Mesodermal cell (in vitro differentiated cells): ENCODE measurements around the gene SERTAD2.

Experiments used
- H3K27ac ChIP-seq: 2 replicates; pipeline ENCODE4 v1.7.0; 2013; ENCODE audit warnings: mild to moderate bottlenecking, low read depth, low read length, moderate library complexity; ENCODE audit not compliant: severe bottlenecking
- H3K36me3 ChIP-seq: 2 replicates; pipeline ENCODE4 v1.7.1; 2013; ENCODE audit warnings: mild to moderate bottlenecking, low read length, moderate library complexity; ENCODE audit not compliant: control insufficient read depth, insufficient read depth
- H3K4me1 ChIP-seq: one replicate; pipeline ENCODE4 v1.7.1; 2013; ENCODE audit warnings: mild to moderate bottlenecking, low read length; ENCODE audit not compliant: insufficient read depth, control insufficient read depth, poor library complexity, severe bottlenecking
- H3K4me3 ChIP-seq: 2 replicates; pipeline ENCODE4 v1.7.0; 2013; ENCODE audit warnings: low read length, control low read depth, mild to moderate bottlenecking; ENCODE audit not compliant: insufficient read depth, poor library complexity, severe bottlenecking; ENCODE audit errors: extremely low read depth
- H3K9me3 ChIP-seq: 2 replicates; pipeline ENCODE4 v1.7.1; 2013; ENCODE audit warnings: mild to moderate bottlenecking, low read length, moderate library complexity; ENCODE audit not compliant: control insufficient read depth
- WGBS, 2 experiments: methylation state at CpG; one replicate each; pipeline ENCODE4 v1.1.5; 2013; ENCODE audit warnings: missing lambda C conversion rate in 2 of 2; ENCODE audit not compliant: insufficient coverage in 2 of 2; 5-methylcytosine and 5-hydroxymethylcytosine counted together

Gene SERTAD2

DNA sequence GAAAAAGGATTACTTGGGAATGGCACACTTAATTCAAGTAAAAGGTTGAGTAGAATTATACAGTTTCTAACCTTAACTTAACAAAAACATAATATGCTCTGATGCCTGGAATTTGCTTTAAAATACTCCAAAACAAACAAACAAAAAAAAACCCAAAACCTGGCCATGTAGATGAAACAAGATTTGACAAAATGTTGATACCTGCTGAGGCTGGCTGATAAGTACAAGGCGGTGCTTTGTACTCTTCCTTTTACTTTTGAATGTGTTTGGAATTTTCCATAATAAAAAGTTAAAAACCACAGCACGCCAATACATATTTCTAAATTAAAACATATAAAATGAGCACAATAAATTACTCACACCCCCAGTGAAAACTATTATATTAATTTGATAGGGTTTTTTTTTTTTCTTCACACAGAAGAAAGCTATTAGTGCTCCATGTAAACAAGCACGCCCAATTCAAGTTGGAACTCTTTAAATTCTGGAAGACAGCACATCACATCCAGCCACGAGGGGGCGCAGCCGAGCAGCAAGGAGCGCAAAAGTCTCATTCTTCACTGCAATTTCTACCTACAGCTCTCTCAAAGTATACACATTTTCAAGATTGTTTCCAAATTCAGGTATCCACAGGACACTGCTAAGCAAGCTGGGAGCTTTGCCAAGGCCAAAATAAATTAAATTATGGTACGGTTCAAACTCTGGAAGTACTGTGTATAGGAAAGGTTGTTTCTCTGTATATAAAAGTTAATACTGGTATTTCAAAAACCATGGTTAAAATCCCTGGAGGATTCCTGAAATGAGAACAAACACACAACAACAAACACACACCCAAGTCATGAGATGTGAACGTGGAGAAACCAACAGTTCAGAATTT, 7.5 kb downstream of the SERTAD2 start:
- H3K27ac ChIP-seq = peak overlapping the region; percentile 17
- WGBS, 2 experiments = 0% methylated on average over 2 to 5 of the region's 9 CpGs
- no peak overlapping the region for H3K4me3 ChIP-seq
- peaks cover 61% of the 10 kb centered on the region for H3K4me1 ChIP-seq
- H3K36me3 ChIP-seq = peaks cover 6% of the 10 kb centered on the region
- H3K9me3 ChIP-seq = no peaks in the 10 kb centered on the region

DNA sequence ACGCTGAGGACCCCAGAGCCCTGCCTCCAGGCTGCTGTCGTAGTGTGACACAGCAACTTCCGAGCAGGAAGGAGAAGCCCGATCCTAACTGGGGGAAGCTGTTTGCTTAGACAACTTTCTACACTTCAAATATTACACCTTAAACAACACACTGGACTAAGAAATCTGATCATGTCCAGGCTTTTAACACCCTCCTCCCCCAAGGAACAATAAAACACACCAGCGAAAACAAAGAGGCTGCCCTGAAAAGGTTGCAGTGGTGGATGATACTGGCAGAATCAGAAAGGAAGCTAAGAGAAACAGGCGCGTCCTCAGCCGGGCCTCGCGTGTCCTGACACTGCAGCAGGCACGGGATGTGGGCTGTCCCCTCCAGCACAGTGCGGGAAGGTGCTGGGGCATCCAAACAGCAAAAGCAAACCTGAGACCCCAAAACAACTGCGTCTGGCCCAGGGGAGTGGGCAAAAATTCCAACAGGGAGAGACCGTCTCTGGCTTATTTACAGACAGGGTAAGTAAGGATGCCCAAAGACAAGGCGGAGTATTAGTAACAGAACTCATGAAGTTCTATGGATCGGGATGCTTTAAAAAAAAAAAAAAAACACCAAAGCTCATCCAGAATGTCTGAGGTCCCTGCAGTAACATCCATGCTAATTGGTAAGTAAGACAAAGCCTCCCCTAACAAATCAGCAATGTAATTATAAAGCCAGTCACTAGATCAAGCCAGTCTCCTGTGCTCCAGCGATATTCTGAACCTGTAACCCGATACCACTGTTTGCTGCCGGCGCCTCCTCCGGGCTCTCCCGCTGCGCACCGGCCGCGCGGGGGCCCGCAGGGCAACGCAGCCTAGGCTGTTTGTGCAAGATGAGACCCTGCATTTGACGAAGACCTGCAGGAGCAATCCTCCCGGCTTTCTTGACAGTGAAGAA, 9.0 kb downstream of the SERTAD2 start:
- Histone ChIP-seq H3K9me3 (no peaks in the 10 kb centered on the region), H3K4me1 (peaks cover 59% of the 10 kb centered on the region), H3K4me3 (peak overlapping the region; percentile 34)

DNA sequence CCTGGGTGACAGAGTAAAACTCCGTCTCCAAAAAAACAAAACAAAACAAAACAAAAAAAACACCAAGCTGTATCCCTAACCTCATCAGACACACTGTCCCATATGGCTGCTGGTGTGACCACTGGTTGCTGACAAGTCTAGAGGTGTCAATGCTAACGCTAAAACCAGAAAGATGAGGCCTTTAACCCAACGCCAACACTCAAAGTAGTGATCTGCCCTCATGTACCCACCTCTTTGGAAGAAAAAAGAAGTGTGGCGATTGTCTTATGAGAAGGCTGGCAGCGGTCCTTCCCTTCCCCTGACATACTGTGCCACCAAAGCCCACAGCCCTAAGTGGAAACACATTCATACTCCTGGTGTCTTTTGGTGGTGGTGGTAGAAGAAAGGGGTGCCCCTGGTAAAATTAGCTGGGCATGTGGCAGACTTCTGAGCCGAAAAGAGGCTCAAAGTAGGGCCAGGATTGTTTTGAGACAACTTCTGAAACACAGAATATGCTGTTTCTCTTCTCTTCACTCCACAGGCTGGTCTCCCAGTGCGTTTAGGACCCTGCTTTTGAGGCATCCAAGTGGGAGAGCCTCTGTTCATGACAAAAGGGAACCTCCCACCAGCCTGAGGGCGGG, 9.8 kb downstream of the SERTAD2 start:
- Histone ChIP-seq H3K9me3 (no peaks in the 10 kb centered on the region), H3K4me1 (peaks cover 54% of the 10 kb centered on the region), H3K36me3 (peaks cover 11% of the 10 kb centered on the region), H3K27ac (peak overlapping the region; percentile 98), H3K4me3 (peak overlapping the region; percentile 34)
- 22 to 35% methylated on average over 3 to 5 of the region's 8 CpGs for WGBS, 2 experiments

More for the DNA sequence above, 9.0 kb downstream of the SERTAD2 start:
- H3K36me3 ChIP-seq = peaks cover 11% of the 10 kb centered on the region
- 0 to 1% methylated on average over 25 to 29 of the region's 31 CpGs for WGBS, 2 experiments
- H3K27ac ChIP-seq = peak overlapping the region; percentile 98

DNA sequence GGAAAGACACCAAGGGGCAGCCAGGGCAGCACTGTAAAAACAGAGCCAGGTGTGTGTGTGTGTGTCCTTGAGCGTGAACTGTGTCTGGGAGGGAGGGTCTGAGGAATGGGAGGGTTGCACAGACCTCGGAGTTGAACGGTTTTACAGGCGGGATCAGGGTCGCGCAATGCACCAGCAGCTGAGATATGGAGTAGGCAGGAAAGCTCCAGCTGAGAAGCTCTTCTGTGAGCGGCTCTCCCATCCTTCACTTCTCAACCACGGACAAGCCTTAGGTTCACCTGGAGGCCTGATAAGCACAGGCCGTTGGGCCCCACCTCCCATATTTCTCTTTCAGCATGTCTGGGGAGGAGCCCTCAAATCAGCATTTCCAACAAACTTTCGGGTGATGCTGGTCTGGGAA, 12.1 kb downstream of the SERTAD2 start:
- Histone ChIP-seq H3K27ac (no peak overlapping the region), H3K4me1 (peaks cover 58% of the 10 kb centered on the region)
- WGBS, 2 experiments = 93 to 94% methylated on average over 5 to 8 of the region's 10 CpGs

DNA sequence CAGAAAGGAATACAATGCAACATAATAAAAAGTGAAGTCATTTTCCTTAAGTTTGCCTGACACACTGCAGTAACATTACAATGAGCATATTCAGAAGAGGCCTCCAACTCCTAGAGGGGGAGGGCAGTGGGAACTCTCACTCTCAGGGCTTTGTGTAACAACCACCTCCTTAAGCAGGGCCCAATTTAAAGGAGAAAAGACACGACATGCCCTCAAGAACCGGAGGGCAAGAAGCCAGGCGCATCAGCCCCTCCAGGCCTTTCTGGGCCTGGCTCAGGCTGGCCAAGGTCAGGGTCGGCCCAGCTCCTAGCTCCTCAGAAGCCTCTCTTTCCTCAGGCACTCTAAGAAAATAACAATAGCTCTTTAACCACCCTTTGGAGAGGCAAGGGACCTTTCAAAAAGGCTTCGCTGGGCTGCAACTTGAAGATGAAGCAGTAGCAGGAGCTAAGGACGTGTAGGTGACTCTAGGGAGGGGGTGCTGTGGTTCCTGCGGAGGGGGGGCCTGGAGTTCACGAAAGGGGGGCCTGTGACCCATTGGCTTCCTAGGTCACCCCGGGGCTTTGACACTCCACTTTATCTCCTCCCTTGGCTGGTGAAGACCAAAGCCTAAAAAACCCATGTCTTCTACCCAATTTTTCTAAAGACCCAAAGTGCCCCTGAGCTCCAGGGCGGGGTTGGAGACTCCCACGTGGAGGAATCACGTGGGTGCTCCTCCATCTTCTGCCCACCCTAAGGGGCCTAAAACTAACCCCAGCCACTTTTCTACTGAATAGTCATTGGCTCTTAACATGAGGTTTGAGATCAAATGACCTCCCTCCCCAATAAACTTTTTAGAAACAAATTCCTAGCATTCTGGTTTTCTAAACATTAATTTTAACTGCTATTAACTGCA, 13.3 kb downstream of the SERTAD2 start:
- Histone ChIP-seq H3K4me1 (peaks cover 52% of the 10 kb centered on the region), H3K9me3 (no peaks in the 10 kb centered on the region), H3K4me3 (no peak overlapping the region), H3K27ac (no peak overlapping the region), H3K36me3 (peaks cover 32% of the 10 kb centered on the region)
- 45 to 62% methylated on average over 8 of the region's 12 CpGs for WGBS, 2 experiments

More for the DNA sequence above, 12.1 kb downstream of the SERTAD2 start:
- Histone ChIP-seq H3K4me3 (no peak overlapping the region), H3K36me3 (peaks cover 20% of the 10 kb centered on the region), H3K9me3 (no peaks in the 10 kb centered on the region)

DNA sequence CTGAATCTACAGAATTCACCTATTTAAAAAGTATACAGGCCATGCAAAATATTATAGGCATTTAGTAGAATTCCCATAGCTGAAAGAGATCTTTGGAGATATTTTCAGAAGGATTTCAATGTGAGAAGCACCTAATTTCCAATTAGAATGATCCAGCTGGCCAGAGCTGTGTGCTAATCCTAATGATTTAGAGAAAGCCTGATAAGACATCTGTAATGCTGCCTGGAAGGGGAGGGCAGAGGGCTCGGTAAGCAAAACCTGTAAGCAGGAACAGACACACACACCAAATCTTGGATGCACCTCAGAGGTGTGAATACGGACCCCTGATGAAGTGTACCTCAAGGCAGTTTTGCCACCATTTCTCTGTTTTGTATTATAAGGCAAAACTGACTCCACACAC, 14.0 kb downstream of the SERTAD2 start:
- Histone ChIP-seq H3K27ac (no peak overlapping the region), H3K4me1 (peaks cover 52% of the 10 kb centered on the region), H3K36me3 (peaks cover 39% of the 10 kb centered on the region), H3K9me3 (no peaks in the 10 kb centered on the region), H3K4me3 (no peak overlapping the region)
- WGBS, 2 experiments = no CpG with 5 or more reads among the region's 2 CpGs

DNA sequence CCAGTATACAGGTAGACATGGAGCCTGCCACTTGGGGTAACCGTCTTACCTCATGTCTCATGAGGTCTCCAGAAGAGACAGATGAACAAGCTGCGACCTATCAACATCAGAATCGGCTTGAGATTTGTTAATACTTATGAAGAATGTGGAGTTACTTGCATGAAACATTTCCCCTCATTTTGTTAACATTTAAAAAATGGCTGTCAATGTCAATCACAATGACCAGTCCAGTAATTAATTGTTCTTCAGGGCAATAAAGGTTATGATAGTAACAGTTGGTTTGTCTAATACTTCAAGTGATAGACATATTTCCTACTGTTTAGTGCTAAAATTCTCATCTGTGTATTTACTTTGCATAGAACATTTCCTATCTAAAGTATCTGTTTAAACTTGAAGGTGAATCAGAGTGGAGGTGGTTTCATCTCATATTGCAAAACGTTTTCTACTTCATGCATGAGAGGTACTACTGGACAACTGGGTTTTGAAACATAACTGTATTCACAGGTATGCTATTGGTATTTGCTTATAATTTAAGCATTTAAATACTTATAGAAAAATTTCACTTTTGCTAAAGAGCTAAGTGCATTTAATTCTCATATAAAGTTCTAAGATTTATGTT, 15.1 kb downstream of the SERTAD2 start:
- H3K4me3 ChIP-seq = no peak overlapping the region
- no peak overlapping the region for H3K27ac ChIP-seq
- H3K36me3 ChIP-seq = peaks cover 50% of the 10 kb centered on the region
- H3K9me3 ChIP-seq = no peaks in the 10 kb centered on the region
- peaks cover 45% of the 10 kb centered on the region for H3K4me1 ChIP-seq
- WGBS, 2 experiments = 100% methylated on average over 1 of the region's 4 CpGs; no CpG with 5 or more reads in 1 of the 2 experiments

DNA sequence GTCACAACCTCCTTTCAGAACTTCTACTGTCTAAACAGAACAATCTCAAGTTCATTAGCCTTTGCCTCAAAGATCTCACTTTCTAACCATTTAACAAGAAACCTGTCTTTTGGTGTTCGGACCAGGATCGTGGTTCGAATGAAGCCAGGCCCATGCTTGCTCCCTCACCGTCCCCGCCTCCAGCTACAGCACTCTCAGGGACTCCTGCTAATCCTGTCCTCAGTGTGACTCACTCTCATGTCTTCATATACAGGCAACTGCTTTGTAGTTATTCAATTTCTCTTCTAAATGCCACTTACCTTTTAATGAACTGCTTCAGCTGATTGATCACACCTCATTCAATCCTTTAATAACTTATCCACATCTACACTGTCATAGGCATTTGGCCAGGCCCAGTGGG, 15.8 kb downstream of the SERTAD2 start:
- no peak overlapping the region for H3K27ac ChIP-seq
- peaks cover 38% of the 10 kb centered on the region for H3K4me1 ChIP-seq

DNA sequence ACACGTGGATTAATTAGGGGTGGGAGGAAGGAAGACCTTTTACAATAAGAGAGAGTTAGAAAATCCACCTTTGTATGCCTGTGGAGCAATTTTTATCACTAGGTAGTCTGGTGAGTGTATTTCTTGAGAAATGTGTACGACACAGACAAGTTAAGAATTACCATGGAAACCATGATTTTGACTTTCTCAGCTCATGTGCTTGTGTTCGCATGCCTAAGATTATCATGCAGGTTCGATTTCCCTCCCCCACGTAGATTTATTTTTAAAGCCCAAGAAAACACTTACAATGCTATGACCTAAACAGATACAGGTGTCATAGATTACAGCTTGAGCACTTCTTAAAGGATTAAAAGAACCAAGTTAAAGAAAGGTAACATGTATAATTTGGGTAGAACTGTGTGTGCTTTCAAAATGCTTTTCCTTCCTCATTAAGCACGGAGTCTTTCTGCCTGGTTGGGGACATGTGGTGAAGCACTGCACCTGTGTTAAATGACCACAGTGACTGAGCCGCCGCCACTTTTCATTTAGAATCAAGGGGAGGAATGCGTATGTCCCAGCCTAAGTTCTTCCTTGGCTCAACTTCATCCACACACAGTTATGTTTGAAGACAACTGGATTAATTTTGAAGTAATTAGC, 16.6 kb downstream of the SERTAD2 start:
- H3K27ac ChIP-seq = no peak overlapping the region
- no peaks in the 10 kb centered on the region for H3K9me3 ChIP-seq
- peaks cover 33% of the 10 kb centered on the region for H3K4me1 ChIP-seq
- H3K36me3 ChIP-seq = peaks cover 65% of the 10 kb centered on the region
- H3K4me3 ChIP-seq = no peak overlapping the region
- 86 to 100% methylated on average over 4 to 7 of the region's 9 CpGs for WGBS, 2 experiments

More for the DNA sequence above, 15.8 kb downstream of the SERTAD2 start:
- H3K9me3 ChIP-seq = no peaks in the 10 kb centered on the region
- H3K36me3 ChIP-seq = peaks cover 57% of the 10 kb centered on the region
- 92 to 94% methylated on average over 5 of the region's 5 CpGs for WGBS, 2 experiments
- H3K4me3 ChIP-seq = no peak overlapping the region
